Lung (tissue), 12 donors: ENCODE results near the gene MTHFD2L. TPM values are rescaled to one million over a fixed set of nuclear protein-coding genes. Genes with fewer than 3 reads are reported as not detected.
A peak's percentile ranks its signal among the peaks of the same experiment; 100 is the strongest.

Experiments used
- ATAC-seq: fragments of 200-7000 bp; cut with Tn5 transposase; one replicate; pipeline ENCODE4 v1.9.1; 2020; ENCODE audit warnings: moderate number of reproducible peaks; ENCODE audit not compliant: insufficient read depth, low FRiP score
- DNase-seq, 3 donors: peaks; one replicate each; pipeline ENCODE4 v3.0.0-alpha.2; 2013 to 2017
- H3K27ac ChIP-seq, 2 donors: one replicate each; pipeline ENCODE4 v1.5.1; 2013; ENCODE audit warnings: mild to moderate bottlenecking in 2 of 2, moderate library complexity in 2 of 2, control low read depth in 1 of 2, inconsistent platforms in 1 of 2, low read depth in 1 of 2, low read length in 1 of 2
- H3K27me3 ChIP-seq, 3 donors: one replicate each; pipeline ENCODE4 v1.5.1; 2013; ENCODE audit warnings: low read length in 2 of 3; ENCODE audit not compliant: control insufficient read depth in 3 of 3, insufficient read depth in 3 of 3
- H3K36me3 ChIP-seq, 4 donors: one replicate each; pipeline ENCODE4 v1.5.1; 2013; ENCODE audit warnings: low read length in 4 of 4, mild to moderate bottlenecking in 1 of 4, moderate library complexity in 1 of 4; ENCODE audit not compliant: control insufficient read depth in 4 of 4, insufficient read depth in 4 of 4
- H3K4me1 ChIP-seq, 5 donors: one replicate each; pipeline ENCODE4 v1.5.1; 2013; ENCODE audit warnings: low read length in 5 of 5, mild to moderate bottlenecking in 2 of 5, moderate library complexity in 1 of 5; ENCODE audit not compliant: control insufficient read depth in 5 of 5, insufficient read depth in 5 of 5
- H3K4me3 ChIP-seq: one replicate; pipeline ENCODE4 v1.5.1; 2013; ENCODE audit warnings: mild to moderate bottlenecking, control low read depth, moderate library complexity
- H3K9ac ChIP-seq, 2 donors: one replicate each; pipeline ENCODE4 v1.5.1; 2013; ENCODE audit warnings: low read length in 2 of 2, control low read depth in 1 of 2; ENCODE audit not compliant: insufficient read depth in 1 of 2
- H3K9me3 ChIP-seq, 4 donors: one replicate each; pipeline ENCODE4 v1.5.1; 2013; ENCODE audit warnings: low read length in 3 of 4, mild to moderate bottlenecking in 1 of 4, moderate library complexity in 1 of 4; ENCODE audit not compliant: control insufficient read depth in 4 of 4, insufficient read depth in 3 of 4
- WGBS, 2 donors: extraction: QIAGEN DNeasy Blood & Tissue Kit; methylation state at CpG; one replicate each; pipeline ENCODE4 v1.1.7; 2013; 5-methylcytosine and 5-hydroxymethylcytosine counted together
- polyA plus RNA-seq, 2 donors: library from polyadenylated mRNA; stranded (reverse); fragments of 200-250 nt; gene quantifications; one replicate each; pipeline ENCODE4 v1.2.1, GENCODE V29; 2013
- total RNA-seq, 2 donors: library from RNA; depleted of rRNA in 1 of 2; stranded (reverse); fragments of >200 nt in 1 of 2; gene quantifications; one replicate each; pipeline ENCODE4 v1.2.1, GENCODE V29; 2014 to 2021
- TF ChIP-seq, protein P1 (sequence below): IDR thresholded peaks from 2 replicates; pipeline ENCODE4 v1.5.1; 2012; ENCODE audit warnings: mild to moderate bottlenecking; ENCODE audit errors: control extremely low read depth, extremely low read depth
- donor health status: control.
- donor health status: control.
- donor health status: Bipolar disorder and iron deficiency.
- donor health status: healthy.
- donor health status: DM: yes; HTN: yes; CAD: no.

MTHFD2L gene
- total and polyA plus RNA-seq, 4 donors, result 11.9 to 32.1 (median 15.4) TPM

DNA sequence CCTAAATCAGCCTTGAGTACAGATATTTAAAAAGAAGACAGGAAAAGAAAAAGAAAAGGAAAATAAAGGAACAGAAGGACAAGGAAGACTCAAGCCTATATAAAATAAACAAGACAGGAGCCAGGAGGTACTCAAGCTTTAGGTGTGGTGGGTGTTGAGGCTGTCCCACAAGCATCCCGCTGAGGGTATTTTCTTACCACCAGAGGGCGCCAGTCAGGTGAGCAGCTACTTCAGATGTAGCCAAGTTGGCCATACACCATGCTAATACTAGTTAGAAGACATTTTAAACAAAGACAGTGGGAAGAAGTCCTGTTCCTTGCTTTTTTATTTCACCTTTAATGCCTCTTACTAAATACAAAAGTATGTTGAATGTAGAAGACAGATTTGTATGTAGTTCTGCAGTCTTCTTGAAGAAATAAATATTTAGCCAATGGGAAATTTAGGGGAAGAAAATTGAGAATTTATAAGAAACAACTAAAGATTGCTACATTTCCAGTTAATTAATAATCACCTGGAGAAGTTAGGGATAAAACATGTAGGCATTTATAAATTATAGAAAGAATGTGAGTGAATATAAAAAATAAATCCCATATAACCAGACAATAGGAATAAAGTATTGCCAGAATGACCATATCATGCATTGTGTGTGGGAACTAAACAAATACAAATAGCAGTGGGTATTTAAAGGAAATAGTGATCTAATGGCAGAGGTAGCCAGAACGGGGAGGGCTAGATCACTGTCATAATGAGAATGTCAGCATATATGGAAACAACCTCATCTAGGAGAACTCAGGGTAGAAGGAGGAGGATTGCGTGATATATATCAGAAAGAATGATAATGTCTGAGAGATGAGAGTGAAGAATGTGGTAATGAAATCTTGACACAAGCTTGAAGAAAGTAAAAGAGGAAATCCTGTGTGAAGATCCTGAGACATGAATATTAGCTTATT is 71.0 kb downstream of the MTHFD2L start:
- Histone ChIP-seq H3K9me3 (no peaks in the 10 kb centered on the region), H3K9ac (no peak overlapping the region), H3K27me3 (no peaks in the 10 kb centered on the region), H3K36me3 (no peaks in the 10 kb centered on the region), H3K27ac (no peak overlapping the region), H3K4me3 (no peak overlapping the region), H3K4me1 (peaks cover 0 to 2% (median 0%) of the 10 kb centered on the region in 5 donors)
- 43 to 45% methylated on average over 4 of the region's 4 CpGs for WGBS, 2 donors
- ATAC-seq, result peak; percentile 63
- peak; percentile 53 to 68 (median 61) for DNase-seq
- TF ChIP-seq, protein P1, sequence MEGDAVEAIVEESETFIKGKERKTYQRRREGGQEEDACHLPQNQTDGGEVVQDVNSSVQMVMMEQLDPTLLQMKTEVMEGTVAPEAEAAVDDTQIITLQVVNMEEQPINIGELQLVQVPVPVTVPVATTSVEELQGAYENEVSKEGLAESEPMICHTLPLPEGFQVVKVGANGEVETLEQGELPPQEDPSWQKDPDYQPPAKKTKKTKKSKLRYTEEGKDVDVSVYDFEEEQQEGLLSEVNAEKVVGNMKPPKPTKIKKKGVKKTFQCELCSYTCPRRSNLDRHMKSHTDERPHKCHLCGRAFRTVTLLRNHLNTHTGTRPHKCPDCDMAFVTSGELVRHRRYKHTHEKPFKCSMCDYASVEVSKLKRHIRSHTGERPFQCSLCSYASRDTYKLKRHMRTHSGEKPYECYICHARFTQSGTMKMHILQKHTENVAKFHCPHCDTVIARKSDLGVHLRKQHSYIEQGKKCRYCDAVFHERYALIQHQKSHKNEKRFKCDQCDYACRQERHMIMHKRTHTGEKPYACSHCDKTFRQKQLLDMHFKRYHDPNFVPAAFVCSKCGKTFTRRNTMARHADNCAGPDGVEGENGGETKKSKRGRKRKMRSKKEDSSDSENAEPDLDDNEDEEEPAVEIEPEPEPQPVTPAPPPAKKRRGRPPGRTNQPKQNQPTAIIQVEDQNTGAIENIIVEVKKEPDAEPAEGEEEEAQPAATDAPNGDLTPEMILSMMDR, result peak; percentile 41

DNA sequence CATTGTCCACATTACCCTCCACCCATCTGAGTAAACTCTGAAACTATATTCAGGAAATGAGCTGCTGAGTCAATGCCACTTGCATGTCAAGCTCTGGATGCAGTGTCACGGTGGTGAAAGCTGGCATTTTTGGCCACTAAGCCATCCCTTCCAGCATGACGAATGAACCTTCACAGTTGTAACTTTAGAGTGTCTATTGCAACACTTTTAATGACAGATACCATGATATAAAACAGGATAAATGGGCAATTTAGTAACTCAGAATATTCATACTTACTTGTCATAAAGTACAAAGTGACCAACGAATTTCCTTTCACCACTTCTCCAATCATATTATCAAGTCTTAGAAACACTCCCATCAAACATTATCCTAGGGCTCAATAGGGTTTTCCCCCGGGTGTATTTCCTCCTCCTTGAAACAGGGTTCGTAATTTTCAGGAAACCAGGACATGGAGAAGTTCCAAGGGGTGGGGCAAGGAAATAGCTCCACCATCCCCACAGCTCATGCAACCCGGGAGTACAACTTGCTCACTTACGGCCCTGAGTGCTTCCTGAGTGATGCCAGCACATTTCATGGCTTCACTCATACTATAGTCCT is 73.1 kb downstream of the MTHFD2L start:
- 12 to 14% methylated on average over 7 of the region's 7 CpGs for WGBS, 2 donors
- no peak for DNase-seq

DNA sequence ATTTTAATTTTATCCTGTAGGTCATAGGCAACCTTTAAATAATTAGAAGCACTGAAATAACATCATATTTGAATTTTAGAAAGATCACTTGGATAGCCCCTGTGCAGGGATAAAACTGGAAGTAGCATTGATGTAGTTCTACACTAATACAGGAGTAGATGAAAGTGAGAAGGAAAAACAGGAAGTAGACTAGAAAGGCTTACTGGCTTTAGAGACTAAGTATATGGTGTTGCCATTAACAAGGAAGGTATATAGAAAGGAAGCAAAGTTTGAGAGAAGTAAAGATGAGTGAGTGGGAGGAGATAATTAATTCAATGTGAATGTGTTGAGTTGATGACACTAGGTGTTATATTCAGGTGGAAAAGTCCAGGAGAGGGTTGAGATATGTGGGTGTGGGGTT is 77.2 kb downstream of the MTHFD2L start:
- no peaks in the 10 kb centered on the region for H3K9me3 ChIP-seq
- H3K27ac ChIP-seq, result no peak overlapping the region
- no peaks in the 10 kb centered on the region for H3K27me3 ChIP-seq
- DNase-seq (no peak), ATAC-seq (no peak)
- no peaks in the 10 kb centered on the region for H3K36me3 ChIP-seq
- no peak overlapping the region for H3K9ac ChIP-seq
- no peak overlapping the region for H3K4me3 ChIP-seq
- TF ChIP-seq, protein P1, result no peak
- no peaks in the 10 kb centered on the region for H3K4me1 ChIP-seq

More for the DNA sequence above, 73.1 kb downstream of the MTHFD2L start:
- no peaks in the 10 kb centered on the region for H3K9me3 ChIP-seq
- peak overlapping the region in 1 of 2 donors; percentile 47 for H3K27ac ChIP-seq
- H3K4me3 ChIP-seq, result no peak overlapping the region
- H3K4me1 ChIP-seq, result peaks cover 0 to 2% (median 0%) of the 10 kb centered on the region in 5 donors
- TF ChIP-seq, protein P1, result no peak
- no peaks in the 10 kb centered on the region for H3K36me3 ChIP-seq
- peak; percentile 76 for ATAC-seq
- no peaks in the 10 kb centered on the region for H3K27me3 ChIP-seq
- no peak overlapping the region for H3K9ac ChIP-seq
